ENCODE results near the gene TMEM232. TPM values are rescaled to one million over a fixed set of nuclear protein-coding genes. Genes with fewer than 3 reads are reported as not detected.

Gene TMEM232
- polyA plus RNA-seq, 1 donor (not counting 4 experiments of a cell fraction or from before 2014, with no cell fraction given), result 1.00 TPM

DNA sequence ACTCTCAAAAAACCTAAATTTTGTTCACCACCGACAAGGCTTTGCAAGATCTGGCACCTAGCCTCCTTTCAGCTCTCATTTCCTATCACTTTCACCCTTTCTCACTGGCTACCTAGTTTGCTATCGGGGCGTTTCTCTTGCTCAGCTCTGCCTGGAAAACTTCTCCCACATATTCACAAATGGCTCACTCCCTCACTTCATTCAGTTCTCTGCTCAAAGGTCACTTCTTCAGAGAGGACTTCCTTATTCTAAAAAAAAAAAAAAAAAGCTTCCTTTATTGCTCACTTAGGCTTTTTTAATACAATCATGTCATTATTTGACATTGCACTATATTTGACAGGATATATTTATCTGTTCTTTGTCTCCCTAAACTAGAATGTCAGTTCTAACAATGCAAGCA is 10.3 kb upstream of the TMEM232 start:
- H4K20me1 ChIP-seq (ENCODE audit: control insufficient read depth, extremely low read depth, insufficient read depth, low read length), result no peaks in the 10 kb centered on the region
- peaks cover 20% of the 10 kb centered on the region for H3K79me2 ChIP-seq (ENCODE audit: control insufficient read depth, insufficient read depth, low read length)
- H3K27me3 ChIP-seq (ENCODE audit: control insufficient read depth, extremely low read depth, insufficient read depth, low read length), result no peaks in the 10 kb centered on the region
- no peak overlapping the region for H3K27ac ChIP-seq (ENCODE audit: control insufficient read depth, insufficient read depth, low read length)
- FAIRE-seq (no peak), DNase-seq (ENCODE audit: low read depth, low spot score) (no peak)
- no peaks in the 10 kb centered on the region for H3K9me3 ChIP-seq (ENCODE audit: control insufficient read depth, low read depth, low read length)
- H3K36me3 ChIP-seq (ENCODE audit: control insufficient read depth in 2 of 2, extremely low read depth in 1 of 2, insufficient read depth in 2 of 2, low read length in 2 of 2), result no peaks in the 10 kb centered on the region
- peaks cover 3% of the 10 kb centered on the region for H3K4me1 ChIP-seq (ENCODE audit: control insufficient read depth, extremely low read depth, insufficient read depth, low read length)
- H2AFZ ChIP-seq (ENCODE audit: control insufficient read depth, low read length), result no peak overlapping the region
- no peak for TF ChIP-seq EZH2 (IDR thresholded peaks at IDR 0.05; ENCODE audit: low read length)
- TF ChIP-seq, protein P1, sequence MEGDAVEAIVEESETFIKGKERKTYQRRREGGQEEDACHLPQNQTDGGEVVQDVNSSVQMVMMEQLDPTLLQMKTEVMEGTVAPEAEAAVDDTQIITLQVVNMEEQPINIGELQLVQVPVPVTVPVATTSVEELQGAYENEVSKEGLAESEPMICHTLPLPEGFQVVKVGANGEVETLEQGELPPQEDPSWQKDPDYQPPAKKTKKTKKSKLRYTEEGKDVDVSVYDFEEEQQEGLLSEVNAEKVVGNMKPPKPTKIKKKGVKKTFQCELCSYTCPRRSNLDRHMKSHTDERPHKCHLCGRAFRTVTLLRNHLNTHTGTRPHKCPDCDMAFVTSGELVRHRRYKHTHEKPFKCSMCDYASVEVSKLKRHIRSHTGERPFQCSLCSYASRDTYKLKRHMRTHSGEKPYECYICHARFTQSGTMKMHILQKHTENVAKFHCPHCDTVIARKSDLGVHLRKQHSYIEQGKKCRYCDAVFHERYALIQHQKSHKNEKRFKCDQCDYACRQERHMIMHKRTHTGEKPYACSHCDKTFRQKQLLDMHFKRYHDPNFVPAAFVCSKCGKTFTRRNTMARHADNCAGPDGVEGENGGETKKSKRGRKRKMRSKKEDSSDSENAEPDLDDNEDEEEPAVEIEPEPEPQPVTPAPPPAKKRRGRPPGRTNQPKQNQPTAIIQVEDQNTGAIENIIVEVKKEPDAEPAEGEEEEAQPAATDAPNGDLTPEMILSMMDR (optimal IDR thresholded peaks at IDR 0.05 in 1 of 3, IDR thresholded peaks at IDR 0.05 in 1 of 3, conservative IDR thresholded peaks at IDR 0.05 in 1 of 3; ENCODE audit: extremely low read depth in 1 of 3, insufficient read depth in 2 of 3, low read length in 3 of 3), result no peak
- H3K9ac ChIP-seq (ENCODE audit: control insufficient read depth, extremely low read depth, insufficient read depth, low read length), result no peak overlapping the region
- no peak overlapping the region for H3K4me3 ChIP-seq (ENCODE audit: control insufficient read depth in 2 of 3, extremely low read depth in 1 of 3, insufficient read depth in 2 of 3, low read depth in 1 of 3, low read length in 3 of 3)
- no peak overlapping the region for H3K4me2 ChIP-seq (ENCODE audit: control insufficient read depth, extremely low read depth, insufficient read depth, low read depth, low read length)
- no peaks in the 10 kb centered on the region for H3K9me1 ChIP-seq (ENCODE audit: control insufficient read depth, extremely low read depth, insufficient read depth, low read length)
- dilution Hi-C loops (cut with MboI; ENCODE audit: extremely low pct_ligation_motif_present, low sequenced_read_pairs), result no loop called here

GRCh38 chr5:110735556-110735955 is 9.1 kb upstream of the TMEM232 start:
- DNase-seq (ENCODE audit: low read depth, low spot score) (no peak), FAIRE-seq (no peak)
- H4K20me1 ChIP-seq (ENCODE audit: control insufficient read depth, extremely low read depth, insufficient read depth, low read length), result no peaks in the 10 kb centered on the region
- dilution Hi-C loops (cut with MboI; ENCODE audit: extremely low pct_ligation_motif_present, low sequenced_read_pairs), result no loop called here
- H3K9ac ChIP-seq (ENCODE audit: control insufficient read depth, extremely low read depth, insufficient read depth, low read length), result no peak overlapping the region
- no peaks in the 10 kb centered on the region for H3K27me3 ChIP-seq (ENCODE audit: control insufficient read depth, extremely low read depth, insufficient read depth, low read length)
- peaks cover 3% of the 10 kb centered on the region for H3K4me1 ChIP-seq (ENCODE audit: control insufficient read depth, extremely low read depth, insufficient read depth, low read length)
- no peak overlapping the region for H3K27ac ChIP-seq (ENCODE audit: control insufficient read depth, insufficient read depth, low read length)
- H2AFZ ChIP-seq (ENCODE audit: control insufficient read depth, low read length), result no peak overlapping the region
- H3K4me3 ChIP-seq (ENCODE audit: control insufficient read depth in 2 of 3, extremely low read depth in 1 of 3, insufficient read depth in 2 of 3, low read depth in 1 of 3, low read length in 3 of 3), result no peak overlapping the region
- TF ChIP-seq, protein P1 (optimal IDR thresholded peaks at IDR 0.05 in 1 of 3, IDR thresholded peaks at IDR 0.05 in 1 of 3, conservative IDR thresholded peaks at IDR 0.05 in 1 of 3; ENCODE audit: extremely low read depth in 1 of 3, insufficient read depth in 2 of 3, low read length in 3 of 3), result no peak
- TF ChIP-seq EZH2 (IDR thresholded peaks at IDR 0.05; ENCODE audit: low read length), result no peak
- H3K4me2 ChIP-seq (ENCODE audit: control insufficient read depth, extremely low read depth, insufficient read depth, low read depth, low read length), result no peak overlapping the region
- no peaks in the 10 kb centered on the region for H3K9me3 ChIP-seq (ENCODE audit: control insufficient read depth, low read depth, low read length)
- peaks cover 14% of the 10 kb centered on the region for H3K79me2 ChIP-seq (ENCODE audit: control insufficient read depth, insufficient read depth, low read length)
- no peaks in the 10 kb centered on the region for H3K36me3 ChIP-seq (ENCODE audit: control insufficient read depth in 2 of 2, extremely low read depth in 1 of 2, insufficient read depth in 2 of 2, low read length in 2 of 2)
- no peaks in the 10 kb centered on the region for H3K9me1 ChIP-seq (ENCODE audit: control insufficient read depth, extremely low read depth, insufficient read depth, low read length)

All from keratinocyte (primary cell).